Naive B cell (primary cell): Measurements from ENCODE around the gene HNRNPA1. TPM values are rescaled to one million over a fixed set of nuclear protein-coding genes. Genes with fewer than 3 reads are reported as not detected.
"Not testable (repeated sequence)": the region's sequence is repeated elsewhere in the genome, so short reads cannot be mapped to it uniquely, and the experiment has no call there.

Source experiments
- ATAC-seq, 2 donors: fragments of 150-1000 bp; cut with Tn5 transposase; 2 replicates each; pipeline ENCODE4 v1.10.0; 2021; ENCODE audit warnings: low read depth in 2 of 2, mild to moderate bottlenecking in 2 of 2, moderate library complexity in 2 of 2
- DNase-seq: peaks from one replicate; pipeline ENCODE4 v3.0.0; 2022
- H3K27ac Mint-ChIP-seq, 6 donors: one replicate each; pipeline ENCODE4 v1.8.0; 2020 to 2022; ENCODE audit warnings: mild to moderate bottlenecking in 6 of 6, mixed read lengths in 6 of 6, moderate library complexity in 5 of 6, inconsistent platforms in 2 of 6
- H3K27me3 Mint-ChIP-seq, 3 donors: one replicate each; pipeline ENCODE4 v1.8.0; 2021 to 2022; ENCODE audit warnings: mixed read lengths in 3 of 3, mild to moderate bottlenecking in 1 of 3
- H3K36me3 Mint-ChIP-seq, 2 donors: one replicate each; pipeline ENCODE4 v1.8.0; 2020 to 2022; ENCODE audit warnings: mixed read lengths in 2 of 2, inconsistent platforms in 1 of 2, mild to moderate bottlenecking in 1 of 2
- H3K4me1 Mint-ChIP-seq, 3 donors: one replicate each; pipeline ENCODE4 v1.8.0; 2020 to 2022; ENCODE audit warnings: mixed read lengths in 3 of 3, inconsistent platforms in 1 of 3, mild to moderate bottlenecking in 1 of 3, moderate library complexity in 1 of 3
- H3K4me3 Mint-ChIP-seq, 8 donors: one replicate each; pipeline ENCODE4 v1.8.0; 2020 to 2022; ENCODE audit warnings: mild to moderate bottlenecking in 8 of 8, mixed read lengths in 8 of 8, moderate library complexity in 8 of 8, inconsistent platforms in 2 of 8
- H3K9me3 Mint-ChIP-seq, 7 donors: one replicate each; pipeline ENCODE4 v1.8.0; 2020 to 2022; ENCODE audit warnings: mixed read lengths in 7 of 7, mild to moderate bottlenecking in 5 of 7, inconsistent platforms in 2 of 7, moderate library complexity in 1 of 7
- polyA plus RNA-seq, 6 donors: library from polyadenylated mRNA; unstranded; fragments of 300-500 nt; fragmentation: Illumina TruSeq; gene quantifications; one replicate each; pipeline ENCODE4 v1.2.3, GENCODE V29; 2021; ENCODE audit warnings: low read depth in 6 of 6

Gene HNRNPA1
- polyA plus RNA-seq, 6 donors from 2014 or later: 658 to 830 (median 791) TPM

GRCh38 chr12:54281261-54281638 lies 724 bp downstream of the HNRNPA1 start:
- Mint-ChIP-seq H3K4me1 (peaks cover 22 to 53% (median 26%) of the 10 kb centered on the region in 3 donors), H3K36me3 (peaks cover 20 to 25% of the 10 kb centered on the region in 2 donors)
- not testable (repeated sequence) for DNase-seq, H3K9me3 Mint-ChIP-seq, H3K27me3 Mint-ChIP-seq, H3K4me3 Mint-ChIP-seq, ATAC-seq, H3K27ac Mint-ChIP-seq

- Mint-ChIP-seq H3K36me3 (peaks cover 20 to 25% of the 10 kb centered on the region in 2 donors), H3K4me1 (peaks cover 22 to 49% (median 26%) of the 10 kb centered on the region in 3 donors)
- H3K27me3 Mint-ChIP-seq: not testable (repeated sequence)
Observed at GRCh38 chr12:54281694-54282093, 1.2 kb downstream of the HNRNPA1 start.

GRCh38 chr12:54282949-54283593 lies 2.5 kb downstream of the HNRNPA1 start:
- Mint-ChIP-seq H3K27ac (peak overlapping the region in 5 of 6 donors; percentile 65 to 90 (median 80)), H3K27me3 (no peaks in the 10 kb centered on the region), H3K36me3 (peaks cover 20 to 25% of the 10 kb centered on the region in 2 donors), H3K9me3 (no peaks in the 10 kb centered on the region), H3K4me1 (peaks cover 22 to 43% (median 26%) of the 10 kb centered on the region in 3 donors), H3K4me3 (peak overlapping the region in 2 of 8 donors; percentile 71 to 79)
- no peak for ATAC-seq
- no peak for DNase-seq

More at GRCh38 chr12:54281694-54282093, 1.2 kb downstream of the HNRNPA1 start:
- not testable (repeated sequence) for ATAC-seq, DNase-seq, H3K4me3 Mint-ChIP-seq, H3K9me3 Mint-ChIP-seq
- peak overlapping the region in 1 of 6 donors; percentile 80 for H3K27ac Mint-ChIP-seq

GRCh38 chr12:54284070-54284780 lies 3.7 kb downstream of the HNRNPA1 start:
- H3K9me3 Mint-ChIP-seq, DNase-seq, ATAC-seq, H3K27me3 Mint-ChIP-seq: not testable (repeated sequence)
- peaks cover 20 to 25% of the 10 kb centered on the region in 2 donors for H3K36me3 Mint-ChIP-seq
- H3K4me3 Mint-ChIP-seq: peak overlapping the region in 6 of 8 donors; percentile 5 to 61 (median 31)
- peak overlapping the region in 1 of 6 donors; percentile 29 for H3K27ac Mint-ChIP-seq
- peaks cover 22 to 37% (median 35%) of the 10 kb centered on the region in 3 donors for H3K4me1 Mint-ChIP-seq

GRCh38 chr12:54285150-54286041 lies 4.9 kb downstream of the HNRNPA1 start:
- peak overlapping the region in 7 of 8 donors; percentile 22 to 69 (median 51) for H3K4me3 Mint-ChIP-seq
- DNase-seq (no peak), ATAC-seq (no peak)
- H3K27ac Mint-ChIP-seq: peak overlapping the region in 5 of 6 donors; percentile 18 to 79 (median 58)
- H3K27me3 Mint-ChIP-seq: no peaks in the 10 kb centered on the region
- peaks cover 22 to 46% (median 42%) of the 10 kb centered on the region in 3 donors for H3K4me1 Mint-ChIP-seq
- no peaks in the 10 kb centered on the region for H3K9me3 Mint-ChIP-seq
- H3K36me3 Mint-ChIP-seq: peaks cover 20 to 25% of the 10 kb centered on the region in 2 donors

GRCh38 chr12:54286042-54287030 lies 5.8 kb downstream of the HNRNPA1 start:
- Mint-ChIP-seq H3K36me3 (peaks cover 20 to 25% of the 10 kb centered on the region in 2 donors), H3K4me1 (peaks cover 22 to 46% (median 42%) of the 10 kb centered on the region in 3 donors), H3K27ac (peak overlapping the region in 4 of 6 donors; percentile 10 to 83 (median 66)), H3K27me3 (no peaks in the 10 kb centered on the region), H3K9me3 (no peaks in the 10 kb centered on the region), H3K4me3 (peak overlapping the region in 4 of 8 donors; percentile 29 to 69 (median 46))
- DNase-seq (no peak), ATAC-seq (no peak)

GRCh38 chr12:54287261-54288157 lies 7.0 kb downstream of the HNRNPA1 start:
- ATAC-seq: no peak
- Mint-ChIP-seq H3K36me3 (peaks cover 15 to 22% of the 10 kb centered on the region in 2 donors), H3K27me3 (no peaks in the 10 kb centered on the region), H3K27ac (peak overlapping the region in 1 of 6 donors; percentile 75), H3K4me1 (peaks cover 19 to 46% (median 38%) of the 10 kb centered on the region in 3 donors), H3K9me3 (no peaks in the 10 kb centered on the region), H3K4me3 (peak overlapping the region in 1 of 8 donors; percentile 64)
- DNase-seq: no peak

GRCh38 chr12:54292083-54292930 lies 11.8 kb downstream of the HNRNPA1 start:
- Mint-ChIP-seq H3K4me1 (peaks cover 0 to 21% (median 8%) of the 10 kb centered on the region in 3 donors), H3K9me3 (no peaks in the 10 kb centered on the region), H3K36me3 (no peaks in the 10 kb centered on the region), H3K27ac (peak overlapping the region in 2 of 6 donors; percentile 54 to 77), H3K4me3 (peak overlapping the region in 1 of 8 donors; percentile 42), H3K27me3 (no peaks in the 10 kb centered on the region)
- DNase-seq (no peak), ATAC-seq (no peak)

- H3K36me3 Mint-ChIP-seq: no peaks in the 10 kb centered on the region
- no peaks in the 10 kb centered on the region for H3K9me3 Mint-ChIP-seq
- no peak for ATAC-seq
- H3K27me3 Mint-ChIP-seq: peaks cover 2 to 4% (median 3%) of the 10 kb centered on the region in 3 donors
- peaks cover 3 to 24% (median 12%) of the 10 kb centered on the region in 3 donors for H3K4me1 Mint-ChIP-seq
- peak overlapping the region in 1 of 8 donors; percentile 60 for H3K4me3 Mint-ChIP-seq
- peak overlapping the region in 1 of 6 donors; percentile 28 for H3K27ac Mint-ChIP-seq
- DNase-seq: no peak
Observed at GRCh38 chr12:54292931-54293241, 12.4 kb downstream of the HNRNPA1 start.

- no peaks in the 10 kb centered on the region for H3K9me3 Mint-ChIP-seq
- ATAC-seq: peak; percentile 41 to 56
- peaks cover 5 to 15% (median 12%) of the 10 kb centered on the region in 3 donors for H3K4me1 Mint-ChIP-seq
- no peak overlapping the region for H3K4me3 Mint-ChIP-seq
- H3K27ac Mint-ChIP-seq: peak overlapping the region in 1 of 6 donors; percentile 55
- peaks cover 10 to 14% (median 12%) of the 10 kb centered on the region in 3 donors for H3K27me3 Mint-ChIP-seq
- H3K36me3 Mint-ChIP-seq: no peaks in the 10 kb centered on the region
- peak; percentile 44 for DNase-seq
Observed at GRCh38 chr12:54294152-54294952, 13.8 kb downstream of the HNRNPA1 start.
